ENCODE results near the gene CCNY.

GRCh38 chr10:35505241-35505873 is 169.0 kb downstream of the CCNY start:
- TF ChIP-seq POLR2A (IDR thresholded peaks at IDR 0.05) (no peak), CTCF (IDR thresholded peaks at IDR 0.05) (no peak)
